Measurements from ENCODE around the gene RTCA.
A peak's percentile ranks its signal among the peaks of the same experiment; 100 is the strongest.

Gene RTCA

DNA sequence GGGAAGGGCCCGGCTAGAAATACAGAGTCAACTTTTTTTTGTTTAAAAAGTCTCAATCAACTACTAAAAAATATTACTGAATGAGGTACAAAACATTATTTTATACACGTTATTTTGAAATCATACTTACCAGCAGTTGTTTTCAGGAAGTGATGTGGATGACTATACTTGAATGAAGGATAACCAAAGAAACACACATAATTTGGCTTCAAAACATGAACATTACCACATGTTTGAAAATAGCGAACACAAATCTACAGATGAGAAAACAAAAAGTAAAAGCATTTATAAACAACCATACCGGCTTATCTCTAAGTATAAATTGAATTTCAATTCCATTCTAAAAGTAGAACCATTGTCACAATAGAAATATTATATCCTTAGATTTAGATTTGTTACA, 25.4 kb upstream of the RTCA start:
- H3K4me3 ChIP-seq (ENCODE audit: low read depth, low read length): no peak overlapping the region
- DNase-seq (ENCODE audit: low read depth): no peak
- no peak for TF ChIP-seq CTCF (IDR thresholded peaks at IDR 0.05; ENCODE audit: insufficient read depth, low read depth, low read length, missing control alignments)

GRCh38 chr1:100246738-100247137, 19.3 kb upstream of the RTCA start:
- no peak overlapping the region for H3K4me3 ChIP-seq (ENCODE audit: low read depth, low read length)
- no peak for TF ChIP-seq CTCF (IDR thresholded peaks at IDR 0.05; ENCODE audit: insufficient read depth, low read depth, low read length, missing control alignments)
- no peak for DNase-seq (ENCODE audit: low read depth)

GRCh38 chr1:100249155-100249536, 16.9 kb upstream of the RTCA start:
- peak; percentile 7 for DNase-seq (ENCODE audit: low read depth)
- TF ChIP-seq CTCF (IDR thresholded peaks at IDR 0.05; ENCODE audit: insufficient read depth, low read depth, low read length, missing control alignments): no peak
- peak overlapping the region; percentile 65 for H3K4me3 ChIP-seq (ENCODE audit: low read depth, low read length)

GRCh38 chr1:100249537-100250257, 16.3 kb upstream of the RTCA start, which contains the start of gene DBT:
DBT (minus strand) TSS chr1:100249834; CDS start chr1:100249820, 14 bp downstream.
- peak within 1 kb of the TSS; percentile 65 for H3K4me3 ChIP-seq (ENCODE audit: low read depth, low read length)
- TF ChIP-seq CTCF (IDR thresholded peaks at IDR 0.05; ENCODE audit: insufficient read depth, low read depth, low read length, missing control alignments): no peak
- DNase-seq (ENCODE audit: low read depth): peak; percentile 94

DNA sequence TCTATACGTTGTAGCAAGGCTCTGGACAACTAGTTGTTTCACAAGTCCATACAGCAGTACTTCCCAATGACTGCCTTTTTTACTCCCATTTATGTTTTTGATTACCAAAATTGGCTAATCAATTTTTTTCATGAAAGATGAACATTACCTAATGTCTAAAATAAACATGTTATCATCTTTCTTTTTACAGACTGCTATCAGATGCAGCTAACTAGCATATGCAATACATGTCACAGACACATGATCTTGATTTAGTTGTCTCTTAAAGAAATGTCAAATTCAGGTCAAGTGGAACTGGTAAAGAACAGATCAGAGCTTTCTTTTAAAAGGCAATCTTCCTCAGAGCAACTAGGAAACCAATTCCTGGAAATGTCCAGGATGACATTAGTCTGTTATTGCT, 15.8 kb upstream of the RTCA start:
- no peak for DNase-seq (ENCODE audit: low read depth)
- no peak for TF ChIP-seq CTCF (IDR thresholded peaks at IDR 0.05; ENCODE audit: insufficient read depth, low read depth, low read length, missing control alignments)
- peak overlapping the region; percentile 65 for H3K4me3 ChIP-seq (ENCODE audit: low read depth, low read length)

- no peak overlapping the region for H3K4me3 ChIP-seq (ENCODE audit: low read depth, low read length)
- TF ChIP-seq CTCF (IDR thresholded peaks at IDR 0.05; ENCODE audit: insufficient read depth, low read depth, low read length, missing control alignments): no peak
- DNase-seq (ENCODE audit: low read depth): no peak
These were observed 15.2 kb upstream of the RTCA start for GRCh38 chr1:100250807-100251206.

DNA sequence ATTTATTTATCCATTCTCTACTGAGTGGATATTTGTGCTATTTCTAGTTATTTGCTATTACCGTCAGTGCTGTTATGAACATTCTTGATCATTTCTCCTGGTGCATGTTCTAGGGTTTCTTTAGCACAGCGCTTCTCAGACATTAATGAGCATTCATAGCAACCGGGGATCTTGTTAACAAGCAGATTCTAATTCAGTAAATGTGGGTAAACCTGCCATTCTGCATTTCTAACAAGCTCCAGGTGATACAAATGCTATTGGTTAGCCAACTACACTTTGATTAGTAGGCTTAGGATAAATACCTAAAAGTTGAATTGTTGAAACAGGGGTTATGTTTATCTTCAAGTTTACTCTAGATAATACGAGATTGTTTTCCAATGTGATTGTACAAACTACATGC, 13.1 kb upstream of the RTCA start:
- no peak for TF ChIP-seq CTCF (IDR thresholded peaks at IDR 0.05; ENCODE audit: insufficient read depth, low read depth, low read length, missing control alignments)
- no peak for DNase-seq (ENCODE audit: low read depth)

More for the DNA sequence above, 13.1 kb upstream of the RTCA start:
- no peak overlapping the region for H3K4me3 ChIP-seq (ENCODE audit: low read depth, low read length)
